A673 (cell line): ENCODE results near the gene ACTR6.

Experiments
- EZH2 ChIP-seq: fragments of 200-600 bp; sonication (generic); IDR thresholded peaks from 2 replicates; pipeline ENCODE4 v1.6.1; 2017; ENCODE audit warnings: borderline replicate concordance, low read depth, mild to moderate bottlenecking, mixed read lengths, antibody characterized with exemption, low read length; ENCODE audit not compliant: poor library complexity, severe bottlenecking
- TF ChIP-seq, protein P1 (sequence below): fragments of 300-800, 200-600 bp; sonication (generic); conservative IDR thresholded peaks from 2 replicates; pipeline ENCODE4 v1.5.1; 2017; ENCODE audit warnings: low read depth, mild to moderate bottlenecking, antibody characterized with exemption, low read length, moderate library complexity, mixed read lengths

DNA sequence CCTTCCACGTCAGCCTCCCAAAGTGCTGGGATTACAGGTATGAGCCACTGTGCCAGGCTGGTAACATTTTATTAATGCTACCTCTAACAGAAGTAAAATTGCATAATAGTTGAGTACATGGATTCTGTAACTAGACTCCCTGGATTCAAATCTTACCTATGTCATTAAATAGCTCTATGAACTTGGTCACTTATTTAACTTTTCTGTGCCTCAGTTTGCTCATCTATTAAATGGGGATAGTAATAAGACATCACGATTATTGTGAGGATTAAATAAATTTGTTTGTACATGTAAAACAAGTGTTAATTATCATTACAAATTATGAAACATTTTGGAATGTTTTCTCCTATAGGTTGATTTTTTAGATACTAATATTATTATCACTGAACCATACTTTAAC, 6.7 kb downstream of the ACTR6 start:
- TF ChIP-seq, protein P1, sequence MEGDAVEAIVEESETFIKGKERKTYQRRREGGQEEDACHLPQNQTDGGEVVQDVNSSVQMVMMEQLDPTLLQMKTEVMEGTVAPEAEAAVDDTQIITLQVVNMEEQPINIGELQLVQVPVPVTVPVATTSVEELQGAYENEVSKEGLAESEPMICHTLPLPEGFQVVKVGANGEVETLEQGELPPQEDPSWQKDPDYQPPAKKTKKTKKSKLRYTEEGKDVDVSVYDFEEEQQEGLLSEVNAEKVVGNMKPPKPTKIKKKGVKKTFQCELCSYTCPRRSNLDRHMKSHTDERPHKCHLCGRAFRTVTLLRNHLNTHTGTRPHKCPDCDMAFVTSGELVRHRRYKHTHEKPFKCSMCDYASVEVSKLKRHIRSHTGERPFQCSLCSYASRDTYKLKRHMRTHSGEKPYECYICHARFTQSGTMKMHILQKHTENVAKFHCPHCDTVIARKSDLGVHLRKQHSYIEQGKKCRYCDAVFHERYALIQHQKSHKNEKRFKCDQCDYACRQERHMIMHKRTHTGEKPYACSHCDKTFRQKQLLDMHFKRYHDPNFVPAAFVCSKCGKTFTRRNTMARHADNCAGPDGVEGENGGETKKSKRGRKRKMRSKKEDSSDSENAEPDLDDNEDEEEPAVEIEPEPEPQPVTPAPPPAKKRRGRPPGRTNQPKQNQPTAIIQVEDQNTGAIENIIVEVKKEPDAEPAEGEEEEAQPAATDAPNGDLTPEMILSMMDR = no peak
- TF ChIP-seq EZH2 = no peak
